Measurements from ENCODE around the gene CHGA. TPM values are rescaled to one million over a fixed set of nuclear protein-coding genes. Genes with fewer than 3 reads are reported as not detected.
A peak's percentile ranks its signal among the peaks of the same experiment; 100 is the strongest.

The CHGA gene
- total and polyA plus RNA-seq, 7 donors, result 0.04 to 0.87 (median 0.15) TPM; not detected in 3

- no peak overlapping the region for H3K4me3 ChIP-seq
- H3K4me1 ChIP-seq, result no peaks in the 10 kb centered on the region
- ATAC-seq (no peak), DNase-seq (no peak)
- no peaks in the 10 kb centered on the region for H3K9me3 ChIP-seq
- H3K36me3 ChIP-seq (ENCODE audit: insufficient read depth in 1 of 2, low read depth in 1 of 2), result peaks cover 0 to 9% of the 10 kb centered on the region in 2 donors
- whole genome bisulfite sequencing, 3 donors, result 85 to 88% (median 87%) methylated on average over 11 of the region's 11 CpGs
- intact Hi-C loops (cut with DNase I), result no loop called here
- no peak overlapping the region for H3K27ac ChIP-seq
- no peaks in the 10 kb centered on the region for H3K27me3 ChIP-seq (ENCODE audit: insufficient read depth in 3 of 3, low read length in 2 of 3)
- no peak for TF ChIP-seq CTCF (IDR thresholded peaks at IDR 0.05)
Measured at GRCh38 chr14:92940543-92940942, 17.6 kb downstream of the CHGA start.

- WGBS, 3 donors, result 95 to 97% (median 96%) methylated on average over 25 to 30 of the region's 30 CpGs
- intact Hi-C loops (cut with DNase I), result no loop called here
- H3K9me3 ChIP-seq, result no peaks in the 10 kb centered on the region
- DNase-seq (peak in 1 of 2 donors; percentile 34), ATAC-seq (no peak)
- H3K36me3 ChIP-seq (ENCODE audit: insufficient read depth in 1 of 2, low read depth in 1 of 2), result peaks cover 0 to 17% of the 10 kb centered on the region in 2 donors
- no peak overlapping the region for H3K27ac ChIP-seq
- H3K27me3 ChIP-seq (ENCODE audit: insufficient read depth in 3 of 3, low read length in 2 of 3), result no peaks in the 10 kb centered on the region
- H3K4me1 ChIP-seq, result no peaks in the 10 kb centered on the region
- no peak overlapping the region for H3K4me3 ChIP-seq
- TF ChIP-seq CTCF (IDR thresholded peaks at IDR 0.05), result no peak
Measured at GRCh38 chr14:92941531-92941930, 18.6 kb downstream of the CHGA start.

GRCh38 chr14:92942136-92942535 lies 19.2 kb downstream of the CHGA start:
- intact Hi-C loops (cut with DNase I), result no loop called here
- Histone ChIP-seq H3K36me3 (ENCODE audit: insufficient read depth in 1 of 2, low read depth in 1 of 2) (peaks cover 0 to 17% of the 10 kb centered on the region in 2 donors), H3K9me3 (no peaks in the 10 kb centered on the region), H3K4me3 (no peak overlapping the region), H3K27ac (no peak overlapping the region), H3K4me1 (no peaks in the 10 kb centered on the region), H3K27me3 (ENCODE audit: insufficient read depth in 3 of 3, low read length in 2 of 3) (no peaks in the 10 kb centered on the region)
- TF ChIP-seq CTCF (IDR thresholded peaks at IDR 0.05), result no peak
- ATAC-seq, result no peak
- 96 to 99% (median 96%) methylated on average over 5 of the region's 5 CpGs for WGBS, 3 donors
- no peak for DNase-seq

GRCh38 chr14:92942576-92942975 lies 19.6 kb downstream of the CHGA start:
- WGBS, 3 donors, result 89 to 93% (median 93%) methylated on average over 8 of the region's 8 CpGs
- no peak for ATAC-seq
- Histone ChIP-seq H3K4me3 (no peak overlapping the region), H3K9me3 (no peaks in the 10 kb centered on the region), H3K4me1 (no peaks in the 10 kb centered on the region), H3K27ac (no peak overlapping the region), H3K36me3 (ENCODE audit: insufficient read depth in 1 of 2, low read depth in 1 of 2) (peaks cover 0 to 17% of the 10 kb centered on the region in 2 donors), H3K27me3 (ENCODE audit: insufficient read depth in 3 of 3, low read length in 2 of 3) (no peaks in the 10 kb centered on the region)
- no peak for DNase-seq
- no peak for TF ChIP-seq CTCF (IDR thresholded peaks at IDR 0.05)
- intact Hi-C loops (cut with DNase I), result no loop called here

- intact Hi-C loops (cut with DNase I), result no loop called here
- H3K9me3 ChIP-seq, result no peaks in the 10 kb centered on the region
- DNase-seq (peak in 1 of 2 donors; percentile 26), ATAC-seq (no peak)
- no peak for TF ChIP-seq CTCF (IDR thresholded peaks at IDR 0.05)
- H3K4me1 ChIP-seq, result no peaks in the 10 kb centered on the region
- peaks cover 0 to 17% of the 10 kb centered on the region in 2 donors for H3K36me3 ChIP-seq (ENCODE audit: insufficient read depth in 1 of 2, low read depth in 1 of 2)
- no peak overlapping the region for H3K4me3 ChIP-seq
- H3K27ac ChIP-seq, result no peak overlapping the region
- 93 to 95% (median 94%) methylated on average over 30 of the region's 30 CpGs for WGBS, 3 donors
- H3K27me3 ChIP-seq (ENCODE audit: insufficient read depth in 3 of 3, low read length in 2 of 3), result no peaks in the 10 kb centered on the region
Measured at GRCh38 chr14:92942976-92943710, 20.2 kb downstream of the CHGA start.
